ENCODE data around the gene NOL12. TPM values are rescaled to one million over a fixed set of nuclear protein-coding genes. Genes with fewer than 3 reads are reported as not detected.
"Not testable (repeated sequence)": the region's sequence is repeated elsewhere in the genome, so short reads cannot be mapped to it uniquely, and the experiment has no call there.

Gene NOL12
- 11.5 and 30.4 TPM in 2 replicates for total RNA-seq
- polyA plus RNA-seq (2012) = 16.5 TPM

- peak; percentile 91 for DNase-seq (ENCODE audit: low read depth)
Observed at GRCh38 chr22:37686002-37686982, at the start of gene NOL12. Gene NOL12, plus strand, starts transcription at chr22:37686343. Its CDS starts 50 bp downstream, at chr22:37686393.

GRCh38 chr22:37636949-37637273 is 49.2 kb upstream of the NOL12 start:
- no peak for DNase-seq (ENCODE audit: low read depth)

GRCh38 chr22:37638391-37639069 is 47.6 kb upstream of the NOL12 start:
- no peak for DNase-seq (ENCODE audit: low read depth)

GRCh38 chr22:37639070-37639760 is 46.9 kb upstream of the NOL12 start, which contains the start of gene SH3BP1:
Gene SH3BP1, plus strand, starts transcription at chr22:37639669. Its CDS starts 119 bp downstream, at chr22:37639788.
- DNase-seq (ENCODE audit: low read depth) = no peak

- no peak for DNase-seq (ENCODE audit: low read depth)
Observed at GRCh38 chr22:37639771-37640590, 46.2 kb upstream of the NOL12 start.

GRCh38 chr22:37640591-37641560 is 45.3 kb upstream of the NOL12 start:
- DNase-seq (ENCODE audit: low read depth) = no peak

GRCh38 chr22:37641561-37641949 is 44.6 kb upstream of the NOL12 start:
- no peak for DNase-seq (ENCODE audit: low read depth)

GRCh38 chr22:37643225-37643847 is 42.8 kb upstream of the NOL12 start:
- DNase-seq (ENCODE audit: low read depth) = peak; percentile 84

- DNase-seq (ENCODE audit: low read depth) = no peak
Observed at GRCh38 chr22:37647317-37647716, 38.8 kb upstream of the NOL12 start.

GRCh38 chr22:37647928-37648327 is 38.2 kb upstream of the NOL12 start:
- no peak for DNase-seq (ENCODE audit: low read depth)

GRCh38 chr22:37650463-37651136 is 35.5 kb upstream of the NOL12 start:
- no peak for DNase-seq (ENCODE audit: low read depth)

- DNase-seq (ENCODE audit: low read depth) = no peak
Observed at GRCh38 chr22:37654563-37655251, 31.4 kb upstream of the NOL12 start.

GRCh38 chr22:37655252-37655563 is 30.9 kb upstream of the NOL12 start:
- DNase-seq (ENCODE audit: low read depth) = no peak

GRCh38 chr22:37656583-37656982 is 29.6 kb upstream of the NOL12 start:
- not testable (repeated sequence) for DNase-seq (ENCODE audit: low read depth)

GRCh38 chr22:37657590-37658132 is 28.5 kb upstream of the NOL12 start:
- peak; percentile 38 for DNase-seq (ENCODE audit: low read depth)

- DNase-seq (ENCODE audit: low read depth) = peak; percentile 100
Observed at GRCh38 chr22:37658133-37659065, 27.7 kb upstream of the NOL12 start, which contains the start of gene PDXP. Gene PDXP, plus strand, starts transcription at chr22:37658723. Its CDS starts 60 bp downstream, at chr22:37658783.

Data from myocyte (in vitro differentiated cells).